ENCODE results near the gene ABCA13. TPM values are rescaled to one million over a fixed set of nuclear protein-coding genes. Genes with fewer than 3 reads are reported as not detected.

ABCA13 gene
- total RNA-seq, 4 donors from 2014 or later, result under 0.01 to 0.26 (median 0.06) TPM; not detected in 1

DNA sequence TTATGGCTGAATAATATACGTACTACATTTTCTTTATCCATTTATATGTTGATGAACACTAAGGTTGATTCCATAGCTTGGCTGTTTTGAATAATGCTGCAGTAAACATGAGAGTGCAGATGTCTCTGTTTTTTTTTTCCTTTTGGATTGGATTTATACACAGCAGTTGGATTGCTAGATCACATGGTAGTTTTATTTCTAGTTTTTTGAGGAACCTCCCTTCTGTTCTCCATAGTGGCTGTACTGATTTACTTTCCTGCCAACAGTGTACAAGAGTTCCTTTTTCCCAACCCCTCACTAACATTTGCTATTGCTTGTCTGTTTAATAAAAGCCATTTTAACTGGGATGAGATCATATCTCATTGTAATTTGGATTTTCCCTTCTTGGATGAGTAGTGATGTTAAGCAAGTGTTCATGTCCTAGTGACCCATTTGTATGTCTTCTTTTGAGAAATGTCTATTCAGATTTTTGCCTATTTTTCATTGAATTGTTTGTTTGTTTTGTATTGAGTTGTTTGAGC lies 36.0 kb downstream of the ABCA13 start:
- Histone ChIP-seq H3K4me1 (no peaks in the 10 kb centered on the region), H3K4me3 (no peak overlapping the region), H3K27me3 (no peaks in the 10 kb centered on the region), H3K36me3 (no peaks in the 10 kb centered on the region), H3K27ac (replicated peaks in 1 of 4) (no peak overlapping the region), H3K9me3 (peaks cover 0 to 16% (median 3%) of the 10 kb centered on the region in 4 donors)
- intact Hi-C loops (cut with DNase I), result no loop called here
- DNase-seq (ENCODE audit: extremely low spot score), result no peak
- TF ChIP-seq POLR2AphosphoS5 (IDR thresholded peaks at IDR 0.05), result no peak
- 74% methylated on average over 1 of the region's 1 CpG for WGBS

DNA sequence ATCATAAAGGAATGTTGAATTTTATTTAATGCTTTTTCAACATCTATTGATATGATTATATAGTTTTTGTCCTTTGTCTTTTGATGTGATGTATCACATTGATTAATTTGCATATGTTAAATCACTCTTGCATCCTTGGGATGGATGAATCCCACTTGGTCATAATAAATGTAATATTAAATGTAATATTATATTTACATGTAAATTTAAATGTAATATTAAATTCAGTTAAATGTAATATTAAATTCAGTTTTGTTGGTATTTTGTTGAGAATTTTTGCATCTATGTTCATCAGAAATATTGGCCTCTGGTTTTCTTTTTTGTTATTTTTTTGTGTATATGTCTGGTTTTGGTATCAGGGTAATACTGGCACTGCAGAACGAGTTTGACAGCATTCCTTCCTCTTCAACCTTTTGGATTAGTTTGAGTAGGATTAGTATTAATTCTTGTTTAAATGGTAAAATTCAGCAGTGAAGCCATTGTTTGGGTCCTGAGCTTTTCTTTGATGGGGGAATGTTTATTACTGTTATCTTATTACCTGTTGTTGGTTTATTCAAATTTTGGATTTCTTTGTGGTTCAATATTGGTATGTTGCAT lies 37.8 kb downstream of the ABCA13 start:
- peaks cover 0 to 18% (median 3%) of the 10 kb centered on the region in 4 donors for H3K9me3 ChIP-seq
- intact Hi-C loops (cut with DNase I), result no loop called here
- no peak overlapping the region for H3K27ac ChIP-seq (replicated peaks in 1 of 4)
- H3K4me3 ChIP-seq, result no peak overlapping the region
- H3K36me3 ChIP-seq, result no peaks in the 10 kb centered on the region
- 73% methylated on average over 1 of the region's 1 CpG for WGBS
- H3K4me1 ChIP-seq, result no peaks in the 10 kb centered on the region
- no peak for DNase-seq (ENCODE audit: extremely low spot score)
- H3K27me3 ChIP-seq, result no peaks in the 10 kb centered on the region
- TF ChIP-seq EP300 (IDR thresholded peaks at IDR 0.05), result no peak
- no peak for TF ChIP-seq POLR2A (IDR thresholded peaks at IDR 0.05; ENCODE audit: low read depth)
- TF ChIP-seq, protein P1, sequence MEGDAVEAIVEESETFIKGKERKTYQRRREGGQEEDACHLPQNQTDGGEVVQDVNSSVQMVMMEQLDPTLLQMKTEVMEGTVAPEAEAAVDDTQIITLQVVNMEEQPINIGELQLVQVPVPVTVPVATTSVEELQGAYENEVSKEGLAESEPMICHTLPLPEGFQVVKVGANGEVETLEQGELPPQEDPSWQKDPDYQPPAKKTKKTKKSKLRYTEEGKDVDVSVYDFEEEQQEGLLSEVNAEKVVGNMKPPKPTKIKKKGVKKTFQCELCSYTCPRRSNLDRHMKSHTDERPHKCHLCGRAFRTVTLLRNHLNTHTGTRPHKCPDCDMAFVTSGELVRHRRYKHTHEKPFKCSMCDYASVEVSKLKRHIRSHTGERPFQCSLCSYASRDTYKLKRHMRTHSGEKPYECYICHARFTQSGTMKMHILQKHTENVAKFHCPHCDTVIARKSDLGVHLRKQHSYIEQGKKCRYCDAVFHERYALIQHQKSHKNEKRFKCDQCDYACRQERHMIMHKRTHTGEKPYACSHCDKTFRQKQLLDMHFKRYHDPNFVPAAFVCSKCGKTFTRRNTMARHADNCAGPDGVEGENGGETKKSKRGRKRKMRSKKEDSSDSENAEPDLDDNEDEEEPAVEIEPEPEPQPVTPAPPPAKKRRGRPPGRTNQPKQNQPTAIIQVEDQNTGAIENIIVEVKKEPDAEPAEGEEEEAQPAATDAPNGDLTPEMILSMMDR (IDR thresholded peaks at IDR 0.05), result no peak
- TF ChIP-seq POLR2AphosphoS5 (IDR thresholded peaks at IDR 0.05), result no peak

DNA sequence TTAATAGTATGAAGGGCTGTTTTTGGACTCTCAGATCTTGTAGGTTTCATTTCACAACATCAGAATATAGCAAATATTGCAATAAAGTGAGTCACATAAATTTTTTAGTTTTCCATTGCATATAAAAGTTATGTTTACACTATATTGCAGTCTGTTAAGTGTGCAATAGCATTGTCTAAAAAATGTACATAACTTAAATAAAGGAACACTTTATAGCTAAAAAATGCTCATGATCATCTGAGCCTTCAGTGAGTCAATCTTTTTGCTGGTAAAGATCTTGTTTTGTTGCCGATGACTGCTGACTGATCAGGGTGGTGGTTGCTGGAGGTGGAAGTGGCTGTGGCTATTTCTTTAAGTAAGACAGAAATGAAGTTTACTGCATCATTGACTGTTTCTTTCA lies 42.0 kb downstream of the ABCA13 start:
- Histone ChIP-seq H3K9me3 (peaks cover 0 to 18% (median 3%) of the 10 kb centered on the region in 4 donors), H3K4me3 (no peak overlapping the region), H3K27me3 (no peaks in the 10 kb centered on the region), H3K27ac (replicated peaks in 1 of 4) (no peak overlapping the region), H3K4me1 (no peaks in the 10 kb centered on the region), H3K36me3 (no peaks in the 10 kb centered on the region)
- no peak for DNase-seq (ENCODE audit: extremely low spot score)
- 93% methylated on average over 1 of the region's 1 CpG for WGBS
- intact Hi-C loops (cut with DNase I), result no loop called here
- TF ChIP-seq POLR2A (IDR thresholded peaks at IDR 0.05; ENCODE audit: low read depth), result no peak
- TF ChIP-seq POLR2AphosphoS5 (IDR thresholded peaks at IDR 0.05), result no peak
- TF ChIP-seq EP300 (IDR thresholded peaks at IDR 0.05), result no peak
- TF ChIP-seq, protein P1 (IDR thresholded peaks at IDR 0.05), result no peak

DNA sequence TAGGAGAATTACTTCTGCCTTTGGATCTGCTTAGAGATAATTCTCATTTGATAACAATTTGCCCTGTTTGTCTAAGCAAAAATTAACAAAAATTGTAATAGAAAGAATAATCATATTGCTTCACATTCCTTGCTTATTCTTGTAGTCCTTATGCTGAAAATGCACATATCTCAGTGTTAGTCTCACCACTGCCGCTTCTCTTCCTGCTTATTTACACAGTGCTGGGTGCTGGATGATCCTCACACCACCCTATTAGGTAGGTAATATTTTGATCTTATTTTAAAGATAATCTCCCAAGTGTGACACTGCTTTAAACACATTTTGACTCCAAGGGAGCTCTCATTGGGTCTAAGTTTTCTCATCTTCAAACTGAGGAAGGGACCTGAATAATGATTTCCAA lies 46.0 kb downstream of the ABCA13 start:
- peaks cover 0 to 2% (median 0%) of the 10 kb centered on the region in 4 donors for H3K9me3 ChIP-seq
- TF ChIP-seq POLR2AphosphoS5 (IDR thresholded peaks at IDR 0.05) (no peak), EP300 (IDR thresholded peaks at IDR 0.05) (no peak), POLR2A (IDR thresholded peaks at IDR 0.05; ENCODE audit: low read depth) (no peak)
- TF ChIP-seq, protein P1 (IDR thresholded peaks at IDR 0.05), result no peak
- no peak overlapping the region for H3K27ac ChIP-seq (replicated peaks in 1 of 4)
- H3K27me3 ChIP-seq, result no peaks in the 10 kb centered on the region
- intact Hi-C loops (cut with DNase I), result no loop called here
- 96% methylated on average over 1 of the region's 1 CpG for WGBS
- no peaks in the 10 kb centered on the region for H3K36me3 ChIP-seq
- no peaks in the 10 kb centered on the region for H3K4me1 ChIP-seq
- DNase-seq (ENCODE audit: extremely low spot score), result no peak
- no peak overlapping the region for H3K4me3 ChIP-seq

DNA sequence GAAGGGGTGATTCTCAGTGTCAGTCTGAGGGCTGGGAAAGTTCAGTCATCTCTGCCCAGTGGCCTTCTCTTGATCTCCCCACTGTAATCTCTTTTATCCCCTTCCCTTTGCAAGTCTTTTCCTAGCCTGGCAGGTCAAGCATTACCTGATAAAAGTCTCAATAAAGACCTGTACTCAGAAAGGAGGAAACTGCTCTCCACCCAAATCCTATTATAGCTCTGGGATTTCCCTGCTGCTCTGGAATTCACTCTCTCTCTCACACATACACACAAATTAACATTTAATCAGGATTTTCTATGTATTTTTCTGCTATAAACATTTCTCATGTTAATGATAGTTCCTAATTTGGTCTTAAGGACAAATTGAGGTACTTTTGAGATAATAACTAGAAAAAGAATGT lies 46.5 kb downstream of the ABCA13 start:
- no peaks in the 10 kb centered on the region for H3K36me3 ChIP-seq
- H3K4me1 ChIP-seq, result no peaks in the 10 kb centered on the region
- no peaks in the 10 kb centered on the region for H3K9me3 ChIP-seq
- no peak overlapping the region for H3K27ac ChIP-seq (replicated peaks in 1 of 4)
- TF ChIP-seq, protein P1 (IDR thresholded peaks at IDR 0.05), result no peak
- TF ChIP-seq POLR2AphosphoS5 (IDR thresholded peaks at IDR 0.05) (no peak), EP300 (IDR thresholded peaks at IDR 0.05) (no peak), POLR2A (IDR thresholded peaks at IDR 0.05; ENCODE audit: low read depth) (no peak)
- intact Hi-C loops (cut with DNase I), result no loop called here
- no peaks in the 10 kb centered on the region for H3K27me3 ChIP-seq
- DNase-seq (ENCODE audit: extremely low spot score), result no peak
- H3K4me3 ChIP-seq, result no peak overlapping the region

All from esophagus muscularis mucosa (tissue), 4 donors.